HG03045 (cell line): ENCODE measurements around the gene COL8A2.

Source experiments
- ATAC-seq: cut with Tn5 transposase; IDR thresholded peaks from one replicate; pipeline ENCODE4 v1.9.1; 2021; ENCODE audit warnings: mild to moderate bottlenecking, moderate library complexity; ENCODE audit not compliant: unreplicated experiment

The COL8A2 gene

GRCh38 chr1:36157973-36158826 is 33.2 kb upstream of the COL8A2 start:
- ATAC-seq, result no peak

GRCh38 chr1:36157115-36157903 is 32.3 kb upstream of the COL8A2 start:
- no peak for ATAC-seq

- peak; percentile 21 for ATAC-seq
These were observed 31.5 kb upstream of the COL8A2 start for GRCh38 chr1:36156329-36157114.

- ATAC-seq, result peak; percentile 51
These were observed 30.6 kb upstream of the COL8A2 start, which contains the start of gene MAP7D1 for GRCh38 chr1:36155408-36156328. MAP7D1 (plus strand) TSS chr1:36156160; CDS start chr1:36156418, 258 bp downstream.

GRCh38 chr1:36154765-36155407 is 29.9 kb upstream of the COL8A2 start:
- ATAC-seq, result no peak

GRCh38 chr1:36154335-36154734 is 29.3 kb upstream of the COL8A2 start:
- no peak for ATAC-seq

GRCh38 chr1:36153476-36153875 is 28.5 kb upstream of the COL8A2 start:
- no peak for ATAC-seq

- no peak for ATAC-seq
These were observed 26.8 kb upstream of the COL8A2 start for GRCh38 chr1:36151845-36152203.

GRCh38 chr1:36151134-36151844 is 26.3 kb upstream of the COL8A2 start:
- no peak for ATAC-seq

GRCh38 chr1:36150296-36151133 is 25.5 kb upstream of the COL8A2 start:
- ATAC-seq, result peak; percentile 47

GRCh38 chr1:36149973-36150295 is 24.9 kb upstream of the COL8A2 start:
- no peak for ATAC-seq

GRCh38 chr1:36149237-36149972 is 24.4 kb upstream of the COL8A2 start, which contains the start of gene TRAPPC3:
TRAPPC3 (minus strand) TSS chr1:36149486; CDS start chr1:36149378, 108 bp downstream.
- ATAC-seq, result peak; percentile 86

GRCh38 chr1:36148821-36149236 is 23.8 kb upstream of the COL8A2 start:
- ATAC-seq, result no peak

GRCh38 chr1:36144413-36144812 is 19.4 kb upstream of the COL8A2 start:
- ATAC-seq, result no peak

- no peak for ATAC-seq
These were observed 18.4 kb upstream of the COL8A2 start for GRCh38 chr1:36143424-36143823.

- no peak for ATAC-seq
These were observed 17.1 kb upstream of the COL8A2 start for GRCh38 chr1:36142121-36142520.

- ATAC-seq, result no peak
These were observed 14.5 kb upstream of the COL8A2 start for GRCh38 chr1:36139521-36139920.
